ENCODE data around the gene FAM98C. TPM values are rescaled to one million over a fixed set of nuclear protein-coding genes. Genes with fewer than 3 reads are reported as not detected.
A peak's percentile ranks its signal among the peaks of the same experiment; 100 is the strongest.

The FAM98C gene
- total and polyA plus RNA-seq, 3 experiments from 2014 or later, result 16.8 to 25.2 (median 17.8) TPM

- no peak overlapping the region for H3K4me3 ChIP-seq (ENCODE audit: low read length)
- H3K27me3 ChIP-seq (ENCODE audit: insufficient read depth, low read length, poor library complexity, severe bottlenecking), result no peaks in the 10 kb centered on the region
- DNase-seq, result no peak
- H3K4me1 ChIP-seq (ENCODE audit: insufficient read depth, low read length), result no peaks in the 10 kb centered on the region
- H3K36me3 Mint-ChIP-seq, result no peaks in the 10 kb centered on the region
- H3K27ac ChIP-seq (ENCODE audit: low read depth, low read length), result no peak overlapping the region
- no peak overlapping the region for H3K4me3 Mint-ChIP-seq
- no peaks in the 10 kb centered on the region for H3K36me3 ChIP-seq (ENCODE audit: insufficient read depth, low read length)
- H3K9me3 ChIP-seq (ENCODE audit: low read length), result no peaks in the 10 kb centered on the region
- H3K9me3 Mint-ChIP-seq, result no peaks in the 10 kb centered on the region
- ChIA-PET CTCF (no interaction called here), POLR2A (no interaction called here)
- H3K4me1 Mint-ChIP-seq, result no peaks in the 10 kb centered on the region
- H3K27ac Mint-ChIP-seq, result no peak overlapping the region
- peaks cover 14 to 32% of the 10 kb centered on the region in 2 donors for H3K27me3 Mint-ChIP-seq
Measured at GRCh38 chr19:38444026-38444425, 41.1 kb downstream of the FAM98C start.

- H3K27me3 Mint-ChIP-seq, result peaks cover 18 to 30% of the 10 kb centered on the region in 2 donors
- no peaks in the 10 kb centered on the region for H3K27me3 ChIP-seq (ENCODE audit: insufficient read depth, low read length, poor library complexity, severe bottlenecking)
- H3K9me3 ChIP-seq (ENCODE audit: low read length), result no peaks in the 10 kb centered on the region
- POLR2A ChIA-PET, result no interaction called here
- CTCF ChIA-PET, result no interaction called here
- no peak overlapping the region for H3K4me3 Mint-ChIP-seq
- H3K27ac ChIP-seq (ENCODE audit: low read depth, low read length), result no peak overlapping the region
- H3K4me1 ChIP-seq (ENCODE audit: insufficient read depth, low read length), result no peaks in the 10 kb centered on the region
- H3K4me3 ChIP-seq (ENCODE audit: low read length), result no peak overlapping the region
- H3K36me3 Mint-ChIP-seq, result peaks cover 0 to 3% (median 0%) of the 10 kb centered on the region in 3 donors
- no peak for DNase-seq
- H3K36me3 ChIP-seq (ENCODE audit: insufficient read depth, low read length), result no peaks in the 10 kb centered on the region
- no peaks in the 10 kb centered on the region for H3K9me3 Mint-ChIP-seq
- no peak overlapping the region for H3K27ac Mint-ChIP-seq
- no peaks in the 10 kb centered on the region for H3K4me1 Mint-ChIP-seq
Measured at GRCh38 chr19:38445362-38445761, 42.5 kb downstream of the FAM98C start.

DNA sequence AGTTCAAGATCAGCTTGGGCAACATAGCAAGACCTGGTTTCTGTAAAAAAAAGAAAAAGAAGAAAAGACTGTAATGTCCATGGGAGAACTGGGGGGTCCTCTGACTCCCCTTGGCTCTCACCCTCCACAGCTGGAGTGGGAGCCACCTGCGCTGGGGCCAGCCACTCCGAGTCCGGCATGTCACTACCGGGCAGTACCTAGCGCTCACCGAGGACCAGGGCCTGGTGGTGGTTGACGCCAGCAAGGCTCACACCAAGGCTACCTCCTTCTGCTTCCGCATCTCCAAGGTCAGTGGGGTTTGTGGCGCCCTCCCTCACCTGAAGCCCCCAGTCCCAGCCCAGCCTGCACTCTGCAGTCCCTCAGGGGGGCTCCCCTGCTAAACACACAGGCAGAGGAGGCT, 45.3 kb downstream of the FAM98C start:
- H3K27me3 ChIP-seq (ENCODE audit: insufficient read depth, low read length, poor library complexity, severe bottlenecking), result no peaks in the 10 kb centered on the region
- peaks cover 0 to 3% (median 0%) of the 10 kb centered on the region in 3 donors for H3K36me3 Mint-ChIP-seq
- H3K27ac Mint-ChIP-seq, result no peak overlapping the region
- H3K27me3 Mint-ChIP-seq, result peaks cover 16 to 18% of the 10 kb centered on the region in 2 donors
- no peak for DNase-seq
- no peaks in the 10 kb centered on the region for H3K4me1 ChIP-seq (ENCODE audit: insufficient read depth, low read length)
- no peaks in the 10 kb centered on the region for H3K9me3 ChIP-seq (ENCODE audit: low read length)
- no peak overlapping the region for H3K27ac ChIP-seq (ENCODE audit: low read depth, low read length)
- CTCF ChIA-PET, result no interaction called here
- H3K9me3 Mint-ChIP-seq, result no peaks in the 10 kb centered on the region
- H3K4me3 Mint-ChIP-seq, result no peak overlapping the region
- POLR2A ChIA-PET, result no interaction called here
- H3K36me3 ChIP-seq (ENCODE audit: insufficient read depth, low read length), result no peaks in the 10 kb centered on the region
- H3K4me3 ChIP-seq (ENCODE audit: low read length), result no peak overlapping the region
- H3K4me1 Mint-ChIP-seq, result no peaks in the 10 kb centered on the region

DNA sequence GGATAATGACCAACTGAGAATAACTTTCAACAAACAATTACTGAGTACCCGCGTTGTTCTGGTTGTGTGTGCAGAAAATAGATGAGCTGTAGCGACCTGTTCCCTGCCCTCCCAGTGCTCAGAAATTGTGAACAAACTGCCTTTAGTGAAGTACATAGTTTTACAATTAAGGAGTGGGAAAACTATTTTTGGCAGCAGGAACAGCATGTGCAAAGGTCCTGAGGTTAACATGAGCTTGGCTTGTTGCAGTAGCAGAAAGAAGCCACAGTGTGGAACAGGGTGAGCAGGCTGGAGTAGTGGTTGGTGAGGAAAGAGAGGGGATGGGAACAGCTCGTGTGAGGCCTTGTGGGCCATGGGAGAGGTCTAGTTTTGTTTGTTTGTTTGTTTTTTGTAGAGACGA, 46.6 kb downstream of the FAM98C start:
- Mint-ChIP-seq H3K36me3 (peaks cover 0 to 3% (median 0%) of the 10 kb centered on the region in 3 donors), H3K27ac (no peak overlapping the region), H3K4me3 (no peak overlapping the region), H3K9me3 (no peaks in the 10 kb centered on the region), H3K27me3 (peaks cover 9 to 14% of the 10 kb centered on the region in 2 donors), H3K4me1 (no peaks in the 10 kb centered on the region)
- Histone ChIP-seq H3K36me3 (ENCODE audit: insufficient read depth, low read length) (no peaks in the 10 kb centered on the region), H3K4me3 (ENCODE audit: low read length) (no peak overlapping the region), H3K27me3 (ENCODE audit: insufficient read depth, low read length, poor library complexity, severe bottlenecking) (no peaks in the 10 kb centered on the region), H3K9me3 (ENCODE audit: low read length) (no peaks in the 10 kb centered on the region), H3K4me1 (ENCODE audit: insufficient read depth, low read length) (no peaks in the 10 kb centered on the region), H3K27ac (ENCODE audit: low read depth, low read length) (no peak overlapping the region)
- ChIA-PET CTCF (no interaction called here), POLR2A (no interaction called here)
- no peak for DNase-seq

DNA sequence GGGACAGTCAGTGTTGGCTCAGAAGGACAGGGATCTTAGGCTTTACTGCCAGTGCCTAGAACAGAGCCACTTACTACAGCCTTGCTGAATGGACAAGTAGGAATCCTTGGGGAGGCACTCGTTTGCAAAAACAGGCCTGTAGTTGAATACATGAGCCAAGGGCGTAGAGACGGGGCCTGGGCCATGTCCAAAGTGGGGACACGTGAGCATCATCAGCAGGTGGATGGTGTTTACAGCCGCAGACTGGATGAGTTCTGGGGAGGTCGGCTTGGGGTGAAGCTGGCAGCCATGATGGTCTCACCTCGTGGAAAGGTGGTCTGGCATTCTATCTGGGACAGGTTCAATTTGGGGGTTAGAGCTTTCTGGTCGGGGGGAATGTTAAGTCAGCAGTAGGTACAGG, 48.1 kb downstream of the FAM98C start:
- Mint-ChIP-seq H3K4me1 (no peaks in the 10 kb centered on the region), H3K36me3 (peaks cover 0 to 3% (median 0%) of the 10 kb centered on the region in 3 donors), H3K4me3 (no peak overlapping the region), H3K27me3 (peaks cover 3 to 13% of the 10 kb centered on the region in 2 donors), H3K27ac (no peak overlapping the region), H3K9me3 (no peaks in the 10 kb centered on the region)
- H3K27ac ChIP-seq (ENCODE audit: low read depth, low read length), result no peak overlapping the region
- no peaks in the 10 kb centered on the region for H3K9me3 ChIP-seq (ENCODE audit: low read length)
- DNase-seq, result no peak
- H3K4me1 ChIP-seq (ENCODE audit: insufficient read depth, low read length), result no peaks in the 10 kb centered on the region
- no peak overlapping the region for H3K4me3 ChIP-seq (ENCODE audit: low read length)
- no peaks in the 10 kb centered on the region for H3K36me3 ChIP-seq (ENCODE audit: insufficient read depth, low read length)
- ChIA-PET CTCF (interaction anchor here (1.0 kb wide), 1 partner anchor 525 kb away, joined by 3 read pairs; no protein-coding TSS in a partner anchor), POLR2A (no interaction called here)
- no peaks in the 10 kb centered on the region for H3K27me3 ChIP-seq (ENCODE audit: insufficient read depth, low read length, poor library complexity, severe bottlenecking)

- Mint-ChIP-seq H3K36me3 (peaks cover 0 to 3% (median 0%) of the 10 kb centered on the region in 3 donors), H3K27me3 (peaks cover 3 to 13% of the 10 kb centered on the region in 2 donors), H3K9me3 (no peaks in the 10 kb centered on the region), H3K27ac (peak overlapping the region in 1 of 8 donors; percentile 21), H3K4me1 (no peaks in the 10 kb centered on the region), H3K4me3 (no peak overlapping the region)
- no peaks in the 10 kb centered on the region for H3K9me3 ChIP-seq (ENCODE audit: low read length)
- H3K4me1 ChIP-seq (ENCODE audit: insufficient read depth, low read length), result no peaks in the 10 kb centered on the region
- DNase-seq, result no peak
- POLR2A ChIA-PET, result interaction anchor here (0.6 kb wide), 1 partner anchor 400 kb away, joined by 3 read pairs; no protein-coding TSS in a partner anchor
- no peak overlapping the region for H3K4me3 ChIP-seq (ENCODE audit: low read length)
- CTCF ChIA-PET, result no interaction called here
- no peak overlapping the region for H3K27ac ChIP-seq (ENCODE audit: low read depth, low read length)
- H3K36me3 ChIP-seq (ENCODE audit: insufficient read depth, low read length), result no peaks in the 10 kb centered on the region
- H3K27me3 ChIP-seq (ENCODE audit: insufficient read depth, low read length, poor library complexity, severe bottlenecking), result no peaks in the 10 kb centered on the region
Measured at GRCh38 chr19:38451629-38452028, 48.7 kb downstream of the FAM98C start.

- ChIA-PET POLR2A (no interaction called here), CTCF (no interaction called here)
- Histone ChIP-seq H3K27me3 (ENCODE audit: insufficient read depth, low read length, poor library complexity, severe bottlenecking) (no peaks in the 10 kb centered on the region), H3K27ac (ENCODE audit: low read depth, low read length) (peak overlapping the region; percentile 57), H3K9me3 (ENCODE audit: low read length) (no peaks in the 10 kb centered on the region), H3K4me1 (ENCODE audit: insufficient read depth, low read length) (no peaks in the 10 kb centered on the region), H3K4me3 (ENCODE audit: low read length) (no peak overlapping the region), H3K36me3 (ENCODE audit: insufficient read depth, low read length) (no peaks in the 10 kb centered on the region)
- DNase-seq, result no peak
- H3K9me3 Mint-ChIP-seq, result no peaks in the 10 kb centered on the region
- H3K4me1 Mint-ChIP-seq, result no peaks in the 10 kb centered on the region
- no peak overlapping the region for H3K4me3 Mint-ChIP-seq
- H3K36me3 Mint-ChIP-seq, result peaks cover 0 to 3% (median 0%) of the 10 kb centered on the region in 3 donors
- peaks cover 3 to 9% of the 10 kb centered on the region in 2 donors for H3K27me3 Mint-ChIP-seq
- no peak overlapping the region for H3K27ac Mint-ChIP-seq
Measured at GRCh38 chr19:38452430-38453366, 49.8 kb downstream of the FAM98C start.

DNA sequence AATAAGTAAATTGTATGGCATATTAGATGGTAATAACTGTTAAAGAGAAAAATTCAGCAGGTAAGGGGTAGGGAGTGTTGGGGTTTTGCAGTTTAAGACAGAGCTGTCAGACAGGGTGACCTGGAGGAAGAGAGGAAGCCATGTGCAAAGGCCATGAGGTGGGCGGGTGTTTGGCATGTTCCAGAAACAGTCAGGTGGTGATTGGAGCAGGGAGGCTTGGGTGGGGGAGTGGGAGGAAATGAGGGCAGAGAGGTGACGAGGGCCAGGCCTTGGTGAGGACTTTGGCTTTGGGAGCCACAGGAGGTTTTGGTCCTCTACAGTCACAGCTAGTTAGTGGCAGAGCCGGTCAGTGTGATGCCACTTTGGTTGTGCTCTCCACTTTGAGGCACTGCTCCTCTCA, 50.7 kb downstream of the FAM98C start:
- H3K9me3 Mint-ChIP-seq, result no peaks in the 10 kb centered on the region
- ChIA-PET CTCF (no interaction called here), POLR2A (no interaction called here)
- no peaks in the 10 kb centered on the region for H3K27me3 ChIP-seq (ENCODE audit: insufficient read depth, low read length, poor library complexity, severe bottlenecking)
- no peak for DNase-seq
- no peaks in the 10 kb centered on the region for H3K4me1 ChIP-seq (ENCODE audit: insufficient read depth, low read length)
- H3K4me1 Mint-ChIP-seq, result no peaks in the 10 kb centered on the region
- no peak overlapping the region for H3K4me3 ChIP-seq (ENCODE audit: low read length)
- H3K36me3 Mint-ChIP-seq, result peaks cover 0 to 3% (median 0%) of the 10 kb centered on the region in 3 donors
- H3K27ac ChIP-seq (ENCODE audit: low read depth, low read length), result no peak overlapping the region
- no peak overlapping the region for H3K27ac Mint-ChIP-seq
- H3K27me3 Mint-ChIP-seq, result peaks cover 0 to 10% of the 10 kb centered on the region in 2 donors
- H3K9me3 ChIP-seq (ENCODE audit: low read length), result no peaks in the 10 kb centered on the region
- no peaks in the 10 kb centered on the region for H3K36me3 ChIP-seq (ENCODE audit: insufficient read depth, low read length)
- no peak overlapping the region for H3K4me3 Mint-ChIP-seq
